SK-MEL-5 (cell line): ENCODE measurements around the gene RPRD1B. TPM values are rescaled to one million over a fixed set of nuclear protein-coding genes. Genes with fewer than 3 reads are reported as not detected.

Experiments used
- DNase-seq: peaks from one replicate; pipeline ENCODE4 v3.0.0-alpha.2; 2016; ENCODE audit warnings: low read depth, low spot score
- in situ Hi-C: cut with HindIII; loops from 2 replicates; pipeline ENCODE4 v1.10.0; 2016; ENCODE audit warnings: low sequenced_read_pairs, high pct_unique_total_duplicates, low pct_unique_long_range_greater_than_20kb
- small RNA-seq, 2 experiments: library from RNA; depleted of rRNA; stranded (forward); fragments of <200 nt; gene quantifications; one replicate each; pipeline ENCODE3, GENCODE V24; 2014
- total RNA-seq: library from RNA; depleted of rRNA; stranded (reverse); fragments of >200 nt; shearing (Covaris generic); gene quantifications from 2 replicates; pipeline ENCODE4 v1.2.3, GENCODE V29; 2014; rRNA removed

The RPRD1B gene
- total RNA-seq, 1 experiment from 2014 or later, result 21.1 TPM

GRCh38 chr20:38134427-38135270 is 101.1 kb downstream of the RPRD1B start:
- no peak for DNase-seq
- in situ Hi-C loops, result no loop called here

GRCh38 chr20:38135271-38135650 is 101.7 kb downstream of the RPRD1B start:
- in situ Hi-C loops, result no loop called here

GRCh38 chr20:38135651-38136420 is 102.3 kb downstream of the RPRD1B start:
- in situ Hi-C loops, result no loop called here
- no peak for DNase-seq

More at GRCh38 chr20:38135271-38135650, 101.7 kb downstream of the RPRD1B start:
- no peak for DNase-seq

- in situ Hi-C loops, result no loop called here
- no peak for DNase-seq
Measured at GRCh38 chr20:38136421-38137245, 103.1 kb downstream of the RPRD1B start.

- in situ Hi-C loops, result no loop called here
- DNase-seq, result no peak
Measured at GRCh38 chr20:38137441-38138037, 104.0 kb downstream of the RPRD1B start.

GRCh38 chr20:38138086-38138778 is 104.7 kb downstream of the RPRD1B start:
- no peak for DNase-seq
- in situ Hi-C loops, result no loop called here

GRCh38 chr20:38139156-38139912 is 105.8 kb downstream of the RPRD1B start:
- in situ Hi-C loops, result no loop called here
- DNase-seq, result no peak

- DNase-seq, result peak; percentile 24
- in situ Hi-C loops, result no loop called here
Measured at GRCh38 chr20:38139977-38140753, 106.6 kb downstream of the RPRD1B start.

- DNase-seq, result no peak
- in situ Hi-C loops, result no loop called here
Measured at GRCh38 chr20:38141204-38141888, 107.8 kb downstream of the RPRD1B start.

Small RNA genes lying within 50 kb of the gene (small RNA-seq; reads per million reads assigned to genes)
- 0 reads per million in 2 experiments for gene RN7SL237P

Other genes starting within 250 kb of the RPRD1B start
- gene VSTM2L, start 130.6 kb upstream of the RPRD1B start, total RNA-seq, result 0.34 and 0.51 TPM in 2 replicates
- 30.1 and 31.9 TPM in 2 replicates for gene TTI1, start 290 bp upstream of the RPRD1B start, total RNA-seq
- 5.6 and 7.0 TPM in 2 replicates for gene TGM2, start 131.5 kb downstream of the RPRD1B start, total RNA-seq
- not detected in 2 replicates for gene KIAA1755, start 227.0 kb downstream of the RPRD1B start, total RNA-seq